KMS-11 (cell line): ENCODE data around the gene IDUA.

ENCODE experiments used
- H2AFZ ChIP-seq: fragments of 200-600 bp; sonication (generic); 2 replicates; pipeline ENCODE4 v1.6.1; 2016; ENCODE audit warnings: antibody characterized with exemption, mixed run types, low read depth
- H3K27ac ChIP-seq: fragments of 200-600 bp; sonication (generic); 2 replicates; pipeline ENCODE4 v1.6.1; 2016; ENCODE audit warnings: mild to moderate bottlenecking, mixed run types
- H3K27me3 ChIP-seq: fragments of 200-600 bp; sonication (generic); 2 replicates; pipeline ENCODE4 v1.6.1; 2017; ENCODE audit warnings: mild to moderate bottlenecking, low read depth, mixed run types, moderate library complexity; ENCODE audit not compliant: insufficient read depth
- H3K36me3 ChIP-seq: fragments of 200-600 bp; sonication (generic); 2 replicates; pipeline ENCODE4 v1.6.1; 2017; ENCODE audit warnings: mild to moderate bottlenecking, mixed run types; ENCODE audit not compliant: insufficient read depth
- H3K4me1 ChIP-seq: fragments of 200-600 bp; sonication (generic); 2 replicates; pipeline ENCODE4 v1.6.1; 2016; ENCODE audit warnings: mild to moderate bottlenecking, low read depth, mixed run types; ENCODE audit not compliant: poor library complexity, severe bottlenecking
- H3K4me2 ChIP-seq: fragments of 200-600 bp; sonication (generic); 2 replicates; pipeline ENCODE4 v1.7.0; 2016; ENCODE audit warnings: mild to moderate bottlenecking, mixed run types
- H3K4me3 ChIP-seq: fragments of 200-600 bp; sonication (generic); IDR thresholded peaks from 2 replicates; pipeline ENCODE4 v1.6.1; 2017; ENCODE audit warnings: low read depth, low read length, mixed read lengths; ENCODE audit not compliant: insufficient read depth
- H3K79me2 ChIP-seq: fragments of 200-600 bp; sonication (generic); 2 replicates; pipeline ENCODE4 v1.6.1; 2016; ENCODE audit warnings: low read depth, mixed run types; ENCODE audit not compliant: insufficient read depth
- H3K9ac ChIP-seq: fragments of 200-600 bp; sonication (generic); 2 replicates; pipeline ENCODE4 v1.6.1; 2016; ENCODE audit warnings: mild to moderate bottlenecking, mixed run types
- H4K20me1 ChIP-seq: fragments of 200-600 bp; sonication (generic); 2 replicates; pipeline ENCODE4 v1.6.1; 2016; ENCODE audit warnings: mild to moderate bottlenecking, mixed run types; ENCODE audit not compliant: insufficient read depth
- CTCF ChIP-seq: fragments of 200-600 bp; sonication (generic); conservative IDR thresholded peaks from 2 replicates; pipeline ENCODE4 v1.6.1; 2017; ENCODE audit warnings: low read depth, mild to moderate bottlenecking, antibody characterized with exemption, low read length, moderate library complexity, mixed read lengths

IDUA gene

DNA sequence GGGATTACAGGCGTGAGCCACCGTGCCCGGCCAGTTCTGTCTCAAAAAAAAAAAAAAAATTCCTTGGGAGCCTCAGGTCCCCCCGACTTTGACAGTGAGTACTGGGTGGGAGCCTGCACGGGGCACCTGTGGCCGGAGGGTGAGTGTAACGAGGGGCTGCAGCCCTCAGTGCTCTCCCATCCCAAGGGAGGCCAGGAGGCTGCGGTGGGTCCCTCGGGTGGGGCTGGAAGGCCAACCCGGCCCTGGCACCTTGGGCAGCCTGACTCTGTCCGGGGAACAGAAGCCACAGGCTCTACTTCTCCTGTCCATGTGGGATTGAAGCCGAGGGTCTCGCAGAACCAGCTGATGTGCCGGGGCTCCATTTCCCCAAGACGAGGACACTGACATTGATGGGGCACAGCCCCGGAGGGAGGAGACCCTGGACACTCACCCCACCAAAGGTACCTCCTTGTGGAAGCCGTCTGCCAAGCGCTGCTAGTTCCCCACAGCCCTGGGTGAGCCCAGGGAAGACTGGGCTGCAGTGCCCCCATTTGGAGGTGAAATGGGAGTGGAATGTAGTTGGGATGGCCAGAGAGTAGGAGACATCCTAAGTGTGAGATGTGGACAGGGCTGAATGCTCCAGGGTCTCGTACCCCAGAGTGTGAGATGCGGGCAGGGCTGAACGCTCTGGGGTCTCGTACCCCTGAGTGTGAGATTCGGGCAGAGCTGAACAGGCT is 8.6 kb downstream of the IDUA start:
- Histone ChIP-seq H3K79me2 (no peaks in the 10 kb centered on the region), H2AFZ (no peak overlapping the region), H4K20me1 (no peaks in the 10 kb centered on the region), H3K27me3 (no peaks in the 10 kb centered on the region), H3K9ac (no peak overlapping the region), H3K4me3 (no peak overlapping the region), H3K4me1 (no peaks in the 10 kb centered on the region), H3K36me3 (no peaks in the 10 kb centered on the region), H3K4me2 (no peak overlapping the region), H3K27ac (no peak overlapping the region)
- TF ChIP-seq CTCF, result no peak

DNA sequence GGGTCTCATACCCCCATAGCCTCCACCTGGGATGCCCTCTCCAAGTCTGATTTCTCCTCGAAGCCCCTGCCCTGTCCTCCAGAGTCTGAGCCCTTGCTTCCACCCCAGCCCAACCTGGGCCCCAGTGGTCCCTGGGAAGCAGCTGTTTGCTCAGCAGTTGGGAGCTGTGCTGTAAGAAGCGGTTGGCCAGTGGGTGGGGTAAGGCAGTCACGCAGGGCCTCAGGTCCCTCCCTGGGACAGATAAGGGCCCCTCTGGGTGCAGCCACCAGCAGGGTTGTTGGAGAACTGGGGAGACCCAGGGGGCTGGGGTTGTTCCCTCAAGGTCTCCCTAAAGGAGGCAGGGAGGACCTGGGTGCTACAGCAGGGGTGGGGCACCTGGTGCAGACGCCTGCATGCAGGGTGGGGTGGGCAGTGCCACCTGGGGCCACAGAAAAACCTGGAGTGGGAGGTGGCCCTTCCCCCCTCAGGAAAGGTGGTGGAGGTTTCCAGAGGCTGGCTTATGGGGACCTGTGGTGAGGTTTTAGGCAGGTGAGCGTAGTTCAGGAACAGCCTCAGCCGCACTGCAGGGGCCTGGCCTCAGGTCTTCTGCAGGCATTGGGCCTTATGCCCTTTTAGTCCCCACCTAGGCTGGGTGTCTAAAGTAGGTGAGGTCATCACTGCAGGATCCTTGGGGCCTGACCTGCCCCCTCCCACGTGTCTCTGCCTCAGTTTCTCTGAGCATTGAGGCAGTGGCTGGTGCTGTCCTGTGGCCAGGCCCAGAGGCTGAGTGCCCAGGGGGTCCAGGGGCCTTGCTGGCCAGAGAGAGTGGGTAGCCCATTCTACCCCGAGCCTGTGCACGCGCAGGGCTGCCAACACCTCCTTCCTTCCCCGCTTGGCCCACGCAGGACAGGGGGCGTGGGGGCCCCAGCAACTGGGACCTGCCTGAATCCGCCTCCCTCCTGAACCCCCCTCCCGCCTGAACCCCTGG is 9.5 kb downstream of the IDUA start:
- no peak overlapping the region for H2AFZ ChIP-seq
- no peaks in the 10 kb centered on the region for H3K27me3 ChIP-seq
- TF ChIP-seq CTCF, result no peak
- H3K4me3 ChIP-seq, result no peak overlapping the region
- no peak overlapping the region for H3K27ac ChIP-seq
- no peak overlapping the region for H3K9ac ChIP-seq
- H3K4me1 ChIP-seq, result no peaks in the 10 kb centered on the region
- no peak overlapping the region for H3K4me2 ChIP-seq
- no peaks in the 10 kb centered on the region for H3K36me3 ChIP-seq
- no peaks in the 10 kb centered on the region for H4K20me1 ChIP-seq
- H3K79me2 ChIP-seq, result no peaks in the 10 kb centered on the region

- no peaks in the 10 kb centered on the region for H3K4me1 ChIP-seq
- no peak overlapping the region for H3K9ac ChIP-seq
- no peaks in the 10 kb centered on the region for H3K36me3 ChIP-seq
- no peak overlapping the region for H3K4me2 ChIP-seq
- H2AFZ ChIP-seq, result no peak overlapping the region
- no peaks in the 10 kb centered on the region for H4K20me1 ChIP-seq
- no peak for TF ChIP-seq CTCF
- H3K27me3 ChIP-seq, result no peaks in the 10 kb centered on the region
- H3K79me2 ChIP-seq, result no peaks in the 10 kb centered on the region
- no peak overlapping the region for H3K27ac ChIP-seq
- H3K4me3 ChIP-seq, result no peak overlapping the region
These were observed 10.1 kb downstream of the IDUA start for GRCh38 chr4:996997-997374.

DNA sequence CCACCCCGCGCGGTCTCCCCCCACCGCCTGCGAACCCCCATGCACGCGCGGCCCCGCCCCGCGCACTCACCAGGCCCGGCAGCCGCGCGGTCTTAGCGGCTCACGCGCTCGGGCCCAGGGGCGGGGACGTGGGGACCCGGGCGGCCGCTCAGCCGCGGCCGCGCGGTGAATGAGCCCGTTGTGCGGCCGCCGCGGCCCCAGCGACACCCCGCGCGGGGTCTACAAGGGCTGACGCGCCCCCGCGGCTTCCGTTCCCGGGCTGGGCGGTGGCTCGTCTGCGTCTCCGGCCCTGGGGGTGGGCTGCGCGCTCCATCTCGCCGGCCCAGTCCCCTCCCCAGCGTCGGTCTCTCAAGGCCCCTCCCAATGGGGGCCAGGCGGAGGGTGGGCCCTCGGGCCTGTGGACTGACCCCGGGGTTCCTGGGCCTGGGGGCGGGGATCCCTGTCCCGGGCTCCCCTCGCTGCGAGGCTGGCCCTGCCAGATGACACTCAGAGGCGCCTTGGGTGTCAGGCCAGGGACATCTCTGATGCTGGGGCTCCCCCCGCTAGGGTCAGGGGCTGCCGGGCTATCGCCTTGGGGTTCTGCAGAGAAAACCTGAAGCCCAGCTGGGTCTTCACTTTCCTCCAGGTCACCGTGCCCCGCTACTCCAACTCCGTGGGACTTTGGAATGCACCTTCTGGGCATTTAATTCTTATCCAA is 10.7 kb downstream of the IDUA start:
- Histone ChIP-seq H3K27me3 (no peaks in the 10 kb centered on the region), H3K36me3 (no peaks in the 10 kb centered on the region), H3K27ac (no peak overlapping the region), H3K4me1 (no peaks in the 10 kb centered on the region), H4K20me1 (no peaks in the 10 kb centered on the region), H3K4me3 (no peak overlapping the region), H2AFZ (no peak overlapping the region), H3K9ac (no peak overlapping the region), H3K79me2 (no peaks in the 10 kb centered on the region), H3K4me2 (no peak overlapping the region)
- TF ChIP-seq CTCF, result no peak
